Large intestine (tissue), 3 donors: ENCODE measurements around the gene MSI2. TPM values are rescaled to one million over a fixed set of nuclear protein-coding genes. Genes with fewer than 3 reads are reported as not detected.

ENCODE experiments used
- DNase-seq, 2 donors: peaks; one replicate each; pipeline versions ENCODE4 v3.0.0 to v3.0.0-alpha.2; 2013
- H3K27ac ChIP-seq: one replicate; pipeline ENCODE4 v1.5.1; 2013; ENCODE audit warnings: low read length
- H3K27me3 ChIP-seq: 2 replicates; pipeline ENCODE4 v1.6.1; 2013; ENCODE audit warnings: low read length; ENCODE audit not compliant: control insufficient read depth, insufficient read depth
- H3K36me3 ChIP-seq: 2 replicates; pipeline ENCODE4 v1.6.1; 2013; ENCODE audit warnings: low read length; ENCODE audit not compliant: control insufficient read depth, insufficient read depth
- H3K4me1 ChIP-seq: one replicate; pipeline ENCODE4 v1.6.1; 2013; ENCODE audit warnings: low read length; ENCODE audit not compliant: control insufficient read depth, insufficient read depth
- H3K4me3 ChIP-seq: one replicate; pipeline ENCODE4 v1.5.1; 2013; ENCODE audit warnings: low read length
- H3K9me3 ChIP-seq: one replicate; pipeline ENCODE4 v1.6.1; 2013; ENCODE audit warnings: mild to moderate bottlenecking, low read depth, low read length, moderate library complexity; ENCODE audit not compliant: control insufficient read depth
- WGBS: methylation state at CpG from one replicate; pipeline ENCODE4 v1.1.5; 2013; ENCODE audit warnings: low lambda C conversion rate; ENCODE audit not compliant: insufficient coverage; 5-methylcytosine and 5-hydroxymethylcytosine counted together
- polyA plus RNA-seq: library from polyadenylated mRNA; unstranded; fragments of 120-200 nt; gene quantifications from one replicate; pipeline ENCODE4 v1.2.1, GENCODE V29; 2013

The MSI2 gene
- polyA plus RNA-seq, 1 donor, result 46.1 TPM

- Histone ChIP-seq H3K36me3 (peaks cover 2% of the 10 kb centered on the region), H3K4me3 (no peak overlapping the region), H3K4me1 (peaks cover 6% of the 10 kb centered on the region), H3K27me3 (no peaks in the 10 kb centered on the region), H3K9me3 (no peaks in the 10 kb centered on the region), H3K27ac (no peak overlapping the region)
- no CpG with 5 or more reads among the region's 6 CpGs for WGBS
- no peak for DNase-seq
Measured at GRCh38 chr17:57475796-57476195, 219.5 kb downstream of the MSI2 start.

GRCh38 chr17:57477522-57478362 lies 221.4 kb downstream of the MSI2 start:
- no peak overlapping the region for H3K27ac ChIP-seq

GRCh38 chr17:57478478-57479250 lies 222.3 kb downstream of the MSI2 start:
- 100% methylated on average over 1 of the region's 8 CpGs for WGBS
- H3K27me3 ChIP-seq, result no peaks in the 10 kb centered on the region
- H3K4me1 ChIP-seq, result peaks cover 3% of the 10 kb centered on the region
- no peak overlapping the region for H3K27ac ChIP-seq
- no peak overlapping the region for H3K4me3 ChIP-seq
- no peaks in the 10 kb centered on the region for H3K9me3 ChIP-seq
- DNase-seq, result no peak
- H3K36me3 ChIP-seq, result peaks cover 2% of the 10 kb centered on the region

More at GRCh38 chr17:57477522-57478362, 221.4 kb downstream of the MSI2 start:
- Histone ChIP-seq H3K4me1 (peaks cover 3% of the 10 kb centered on the region), H3K4me3 (no peak overlapping the region), H3K9me3 (no peaks in the 10 kb centered on the region), H3K36me3 (peaks cover 2% of the 10 kb centered on the region), H3K27me3 (no peaks in the 10 kb centered on the region)
- DNase-seq, result no peak
- whole genome bisulfite sequencing, result no CpG with 5 or more reads among the region's 9 CpGs

- Histone ChIP-seq H3K27me3 (no peaks in the 10 kb centered on the region), H3K36me3 (peaks cover 2% of the 10 kb centered on the region), H3K27ac (no peak overlapping the region), H3K4me3 (no peak overlapping the region), H3K4me1 (peaks cover 3% of the 10 kb centered on the region), H3K9me3 (no peaks in the 10 kb centered on the region)
- WGBS, result 83% methylated on average over 1 of the region's 4 CpGs
- DNase-seq, result no peak
Measured at GRCh38 chr17:57480438-57481196, 224.3 kb downstream of the MSI2 start.

GRCh38 chr17:57481910-57482391 lies 225.6 kb downstream of the MSI2 start:
- Histone ChIP-seq H3K36me3 (peaks cover 2% of the 10 kb centered on the region), H3K4me3 (no peak overlapping the region), H3K9me3 (no peaks in the 10 kb centered on the region), H3K4me1 (peaks cover 3% of the 10 kb centered on the region), H3K27ac (no peak overlapping the region), H3K27me3 (no peaks in the 10 kb centered on the region)
- peak; percentile 61 to 71 for DNase-seq
- WGBS, result no CpG with 5 or more reads among the region's 9 CpGs

GRCh38 chr17:57482657-57483056 lies 226.3 kb downstream of the MSI2 start:
- H3K27ac ChIP-seq, result no peak overlapping the region
- no peak for DNase-seq
- H3K36me3 ChIP-seq, result peaks cover 2% of the 10 kb centered on the region
- H3K4me3 ChIP-seq, result no peak overlapping the region
- H3K27me3 ChIP-seq, result no peaks in the 10 kb centered on the region
- no peaks in the 10 kb centered on the region for H3K9me3 ChIP-seq
- 80% methylated on average over 1 of the region's 2 CpGs for WGBS
- peaks cover 3% of the 10 kb centered on the region for H3K4me1 ChIP-seq

- DNase-seq, result no peak
- Histone ChIP-seq H3K4me3 (no peak overlapping the region), H3K9me3 (no peaks in the 10 kb centered on the region), H3K27ac (no peak overlapping the region), H3K4me1 (peaks cover 3% of the 10 kb centered on the region), H3K27me3 (no peaks in the 10 kb centered on the region), H3K36me3 (no peaks in the 10 kb centered on the region)
- WGBS, result 100% methylated on average over 5 of the region's 6 CpGs
Measured at GRCh38 chr17:57484081-57484666, 227.9 kb downstream of the MSI2 start.

- Histone ChIP-seq H3K27ac (no peak overlapping the region), H3K4me1 (peaks cover 3% of the 10 kb centered on the region), H3K27me3 (no peaks in the 10 kb centered on the region), H3K36me3 (no peaks in the 10 kb centered on the region), H3K4me3 (no peak overlapping the region), H3K9me3 (no peaks in the 10 kb centered on the region)
- no peak for DNase-seq
- WGBS, result 100% methylated on average over 2 of the region's 10 CpGs
Measured at GRCh38 chr17:57484826-57485565, 228.7 kb downstream of the MSI2 start.

GRCh38 chr17:57485566-57485865 lies 229.2 kb downstream of the MSI2 start:
- WGBS, result no CpG with 5 or more reads among the region's 4 CpGs
- Histone ChIP-seq H3K4me3 (no peak overlapping the region), H3K9me3 (no peaks in the 10 kb centered on the region), H3K4me1 (peaks cover 3% of the 10 kb centered on the region), H3K27ac (no peak overlapping the region), H3K27me3 (no peaks in the 10 kb centered on the region), H3K36me3 (no peaks in the 10 kb centered on the region)
- DNase-seq, result no peak
